Right atrium auricular region (tissue), 2 donors: Measurements from ENCODE around the gene TTLL10. TPM values are rescaled to one million over a fixed set of nuclear protein-coding genes. Genes with fewer than 3 reads are reported as not detected.

Experiments
- DNase-seq: peaks from one replicate; pipeline ENCODE4 v3.0.0-alpha.2; 2019; ENCODE audit warnings: low spot score
- H3K27ac ChIP-seq, 2 donors: fragments of 200-600 bp; sonication (generic); 1 replicate in 1 of 2; 2 replicates in 1 of 2; pipeline ENCODE4 v1.5.1; 2016 to 2019
- H3K27me3 ChIP-seq, 2 donors: fragments of 200-600 bp; sonication (generic); one replicate each; pipeline versions ENCODE4 v1.5.1 to v1.6.0; 2017 to 2019
- H3K36me3 ChIP-seq: fragments of 200-600 bp; sonication (generic); one replicate; pipeline ENCODE4 v1.5.1; 2016
- H3K4me1 ChIP-seq, 2 donors: fragments of 200-600 bp; sonication (generic); one replicate each; pipeline versions ENCODE4 v1.5.1 to v1.6.0; 2017 to 2019
- H3K4me3 ChIP-seq, 2 donors: fragments of 200-600 bp; sonication (generic); 1 replicate in 1 of 2; 2 replicates in 1 of 2; pipeline ENCODE4 v1.5.1; 2017 to 2019; ENCODE audit warnings: mild to moderate bottlenecking in 1 of 2, moderate library complexity in 1 of 2
- H3K9me3 ChIP-seq, 2 donors: fragments of 200-600 bp; sonication (generic); one replicate each; pipeline ENCODE4 v1.5.1; 2019
- total RNA-seq, 2 donors: library from RNA; depleted of rRNA; stranded (reverse); fragments of >200 nt; gene quantifications; one replicate each; pipeline ENCODE4 v1.1.0, GENCODE V29; 2016
- TF ChIP-seq, protein P1 (sequence below), 2 donors: fragments of 200-600 bp; sonication (generic); IDR thresholded peaks; one replicate each; pipeline ENCODE4 v1.5.1; 2019; ENCODE audit warnings: antibody characterized with exemption in 2 of 2

The TTLL10 gene
- total RNA-seq, 2 donors from 2014 or later, result not detected

GRCh38 chr1:1238702-1239178 lies 65.1 kb downstream of the TTLL10 start:
- no peaks in the 10 kb centered on the region for H3K9me3 ChIP-seq
- H3K36me3 ChIP-seq, result no peaks in the 10 kb centered on the region
- TF ChIP-seq, protein P1, sequence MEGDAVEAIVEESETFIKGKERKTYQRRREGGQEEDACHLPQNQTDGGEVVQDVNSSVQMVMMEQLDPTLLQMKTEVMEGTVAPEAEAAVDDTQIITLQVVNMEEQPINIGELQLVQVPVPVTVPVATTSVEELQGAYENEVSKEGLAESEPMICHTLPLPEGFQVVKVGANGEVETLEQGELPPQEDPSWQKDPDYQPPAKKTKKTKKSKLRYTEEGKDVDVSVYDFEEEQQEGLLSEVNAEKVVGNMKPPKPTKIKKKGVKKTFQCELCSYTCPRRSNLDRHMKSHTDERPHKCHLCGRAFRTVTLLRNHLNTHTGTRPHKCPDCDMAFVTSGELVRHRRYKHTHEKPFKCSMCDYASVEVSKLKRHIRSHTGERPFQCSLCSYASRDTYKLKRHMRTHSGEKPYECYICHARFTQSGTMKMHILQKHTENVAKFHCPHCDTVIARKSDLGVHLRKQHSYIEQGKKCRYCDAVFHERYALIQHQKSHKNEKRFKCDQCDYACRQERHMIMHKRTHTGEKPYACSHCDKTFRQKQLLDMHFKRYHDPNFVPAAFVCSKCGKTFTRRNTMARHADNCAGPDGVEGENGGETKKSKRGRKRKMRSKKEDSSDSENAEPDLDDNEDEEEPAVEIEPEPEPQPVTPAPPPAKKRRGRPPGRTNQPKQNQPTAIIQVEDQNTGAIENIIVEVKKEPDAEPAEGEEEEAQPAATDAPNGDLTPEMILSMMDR (IDR thresholded peaks at IDR 0.05), result no peak
- peaks cover 0 to 7% of the 10 kb centered on the region in 2 donors for H3K27me3 ChIP-seq
- no peak overlapping the region for H3K27ac ChIP-seq
- no peak overlapping the region for H3K4me3 ChIP-seq
- peaks cover 0 to 7% of the 10 kb centered on the region in 2 donors for H3K4me1 ChIP-seq
- DNase-seq, result no peak

GRCh38 chr1:1239227-1239613 lies 65.5 kb downstream of the TTLL10 start:
- Histone ChIP-seq H3K9me3 (no peaks in the 10 kb centered on the region), H3K4me3 (no peak overlapping the region), H3K27ac (no peak overlapping the region), H3K4me1 (peaks cover 0 to 7% of the 10 kb centered on the region in 2 donors), H3K36me3 (no peaks in the 10 kb centered on the region), H3K27me3 (peaks cover 0 to 7% of the 10 kb centered on the region in 2 donors)
- TF ChIP-seq, protein P1 (IDR thresholded peaks at IDR 0.05), result no peak
- DNase-seq, result no peak

DNA sequence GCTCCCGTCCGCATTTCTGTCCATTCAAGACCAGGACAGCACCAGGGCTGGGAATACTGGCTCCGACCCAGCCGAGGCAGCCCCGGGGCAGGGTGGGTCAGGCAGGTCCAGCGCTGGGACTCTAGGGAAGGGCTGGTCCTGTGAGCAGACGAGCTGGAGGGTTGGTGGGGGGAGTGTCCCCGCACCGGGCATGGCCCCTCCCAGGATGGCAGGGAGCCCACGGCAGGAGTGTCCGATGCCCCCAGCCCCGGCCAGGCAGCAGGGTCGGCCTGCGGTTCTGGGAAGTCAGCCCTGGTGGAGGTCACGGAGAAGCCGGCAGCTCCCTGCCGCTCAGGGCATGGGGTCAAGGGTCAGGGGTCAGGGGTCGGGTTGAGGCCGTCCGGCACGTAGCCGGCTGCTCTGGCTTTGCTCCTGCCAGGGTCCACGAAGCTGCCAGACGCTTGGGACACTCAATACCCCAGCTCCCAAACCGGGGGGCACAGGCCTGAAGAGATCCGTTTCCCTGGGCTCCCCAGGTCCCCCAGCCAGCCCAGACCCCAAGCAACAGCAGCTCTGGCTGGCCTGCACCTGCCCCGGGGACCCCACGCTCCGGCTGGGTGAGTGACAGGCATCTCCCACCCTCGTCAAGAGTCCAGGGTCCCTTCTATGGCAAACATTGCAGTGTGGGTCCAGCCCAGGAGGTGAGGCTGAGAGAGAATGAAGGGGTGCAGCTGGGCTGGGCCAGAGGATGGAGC lies 66.1 kb downstream of the TTLL10 start:
- Histone ChIP-seq H3K27me3 (peaks cover 0 to 7% of the 10 kb centered on the region in 2 donors), H3K36me3 (no peaks in the 10 kb centered on the region), H3K4me3 (no peak overlapping the region), H3K4me1 (peaks cover 0 to 7% of the 10 kb centered on the region in 2 donors), H3K27ac (no peak overlapping the region), H3K9me3 (no peaks in the 10 kb centered on the region)
- TF ChIP-seq, protein P1 (IDR thresholded peaks at IDR 0.05), result no peak
- DNase-seq, result no peak

GRCh38 chr1:1240348-1240732 lies 66.7 kb downstream of the TTLL10 start:
- Histone ChIP-seq H3K27ac (no peak overlapping the region), H3K9me3 (no peaks in the 10 kb centered on the region), H3K4me1 (peaks cover 0 to 7% of the 10 kb centered on the region in 2 donors), H3K4me3 (no peak overlapping the region), H3K36me3 (no peaks in the 10 kb centered on the region), H3K27me3 (peaks cover 0 to 8% of the 10 kb centered on the region in 2 donors)
- DNase-seq, result no peak
- TF ChIP-seq, protein P1 (IDR thresholded peaks at IDR 0.05), result no peak

DNA sequence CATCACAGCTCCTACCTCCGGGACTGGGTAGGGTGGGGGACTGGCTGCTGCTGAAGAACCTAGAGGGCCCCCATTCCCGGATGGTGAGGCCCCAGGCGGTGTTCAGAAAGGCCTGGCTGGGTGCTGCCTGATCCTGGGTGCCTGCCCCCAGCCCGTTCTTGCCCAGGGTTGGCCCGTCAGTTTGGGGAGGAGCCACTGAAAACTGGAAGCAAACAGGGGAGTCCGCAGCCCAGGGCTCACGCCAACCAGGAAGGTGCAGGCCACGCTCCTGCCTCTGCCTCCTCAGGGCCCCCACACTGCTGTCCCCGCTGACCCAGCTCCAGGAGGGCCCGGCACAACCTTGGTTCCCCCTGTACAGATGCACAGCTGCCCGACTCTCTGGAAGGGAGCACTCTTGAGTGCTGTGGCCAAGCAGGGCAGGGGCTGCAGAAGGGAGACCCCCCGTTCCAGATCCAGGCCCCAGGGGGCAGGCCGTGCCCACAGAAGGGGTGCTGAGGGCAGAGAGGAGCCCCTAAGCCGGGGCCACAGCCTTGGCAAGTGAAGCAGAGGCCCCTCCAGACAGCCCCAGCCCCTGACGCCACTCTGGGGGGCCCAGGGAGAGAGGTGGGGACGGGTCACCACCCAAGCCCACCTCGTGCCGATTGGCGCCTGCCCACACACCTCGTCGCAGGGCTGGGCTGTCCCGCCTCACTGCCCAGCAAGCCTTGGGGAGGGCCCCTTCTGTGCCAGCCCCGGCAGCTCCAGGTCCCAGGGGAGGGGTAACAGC lies 67.3 kb downstream of the TTLL10 start:
- no peak for DNase-seq
- H3K27me3 ChIP-seq, result peaks cover 4 to 11% of the 10 kb centered on the region in 2 donors
- TF ChIP-seq, protein P1 (IDR thresholded peaks at IDR 0.05), result no peak
- H3K4me3 ChIP-seq, result no peak overlapping the region
- H3K9me3 ChIP-seq, result no peaks in the 10 kb centered on the region
- no peak overlapping the region for H3K27ac ChIP-seq
- no peaks in the 10 kb centered on the region for H3K36me3 ChIP-seq
- H3K4me1 ChIP-seq, result peaks cover 0 to 9% of the 10 kb centered on the region in 2 donors
